8988T (cell line): ENCODE results near the gene CFAP61.
"Not testable (repeated sequence)": the region's sequence is repeated elsewhere in the genome, so short reads cannot be mapped to it uniquely, and the experiment has no call there.

Experiments used
- DNase-seq: peaks from one replicate; pipeline ENCODE4 v3.0.0; 2011

CFAP61 gene

DNA sequence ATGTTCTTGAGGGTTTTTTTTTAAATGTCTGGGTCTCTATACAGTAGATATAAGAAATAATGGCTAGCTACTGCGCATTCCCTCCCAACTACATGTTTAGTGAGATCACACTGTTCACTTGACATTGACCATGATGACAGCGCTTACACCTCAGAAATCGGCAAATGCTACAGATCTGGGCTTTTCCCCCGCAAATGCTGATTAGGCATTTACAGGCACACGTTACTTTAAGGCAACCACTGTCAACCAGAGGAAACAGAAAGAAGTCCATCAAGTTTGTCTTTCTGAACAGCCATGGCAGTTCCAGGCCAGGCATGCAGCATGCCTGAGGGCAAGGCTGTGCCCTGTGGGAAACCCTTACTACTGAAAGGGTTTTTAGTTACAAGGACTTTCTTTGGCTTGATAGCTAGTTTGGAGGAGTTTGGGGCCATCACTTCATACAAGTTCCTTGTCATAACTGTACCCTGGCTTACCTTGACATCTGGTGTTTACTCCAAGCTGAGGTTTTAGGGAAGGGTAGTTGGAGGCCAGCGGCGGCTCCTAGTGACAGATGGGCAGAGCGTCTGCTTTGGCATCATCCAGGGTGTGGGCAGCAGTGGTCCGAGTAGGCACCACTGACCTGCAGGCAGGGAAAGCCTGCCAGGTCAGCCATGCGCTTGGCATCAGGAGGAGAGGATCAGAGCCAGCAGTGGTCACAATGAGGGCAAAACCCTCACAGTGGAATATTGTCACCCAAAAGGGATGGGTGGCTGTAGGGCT is 43.0 kb downstream of the CFAP61 start:
- DNase-seq = no peak

- DNase-seq = no peak
Measured at GRCh38 chr20:20096421-20096820, 44.1 kb downstream of the CFAP61 start.

DNA sequence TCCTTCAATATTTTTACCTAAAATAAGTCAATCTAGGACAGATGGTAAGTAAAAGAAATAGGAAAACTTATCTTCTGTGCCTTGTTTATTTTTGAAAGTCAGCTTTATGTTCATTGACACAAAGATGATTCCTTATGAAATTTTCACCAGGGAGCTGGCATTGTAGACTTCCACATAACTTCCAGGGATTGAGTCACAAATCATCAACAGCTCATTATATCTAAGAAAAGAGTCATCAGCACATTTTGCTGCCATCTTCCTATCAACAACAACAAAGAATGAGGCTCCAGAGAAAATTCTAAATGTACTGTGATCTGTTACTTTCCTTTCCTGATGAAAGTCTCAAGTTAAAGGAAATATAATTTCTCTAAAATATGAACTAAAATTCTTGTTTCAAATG is 48.5 kb downstream of the CFAP61 start:
- no peak for DNase-seq

GRCh38 chr20:20102163-20102562 is 49.8 kb downstream of the CFAP61 start:
- DNase-seq = no peak

GRCh38 chr20:20102716-20103258 is 50.5 kb downstream of the CFAP61 start:
- no peak for DNase-seq

DNA sequence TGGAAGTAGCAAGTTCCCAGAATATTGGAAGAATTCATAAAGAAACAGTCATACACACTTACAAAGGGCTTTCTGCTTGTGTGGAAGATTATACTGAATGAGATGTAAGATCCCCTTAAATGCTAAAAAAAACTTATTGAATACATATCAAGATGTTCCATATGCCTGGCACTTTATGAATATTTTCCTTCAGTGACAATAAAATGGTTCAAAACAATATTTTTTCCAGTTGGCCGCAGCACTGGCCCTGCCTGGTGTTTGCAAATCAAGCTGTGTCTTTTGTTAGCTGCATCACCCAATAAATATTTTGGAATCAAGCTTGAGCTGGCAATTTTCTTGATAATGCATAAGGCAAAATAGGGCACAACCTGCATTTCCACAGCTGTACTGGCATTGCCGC is 51.2 kb downstream of the CFAP61 start:
- no peak for DNase-seq

DNA sequence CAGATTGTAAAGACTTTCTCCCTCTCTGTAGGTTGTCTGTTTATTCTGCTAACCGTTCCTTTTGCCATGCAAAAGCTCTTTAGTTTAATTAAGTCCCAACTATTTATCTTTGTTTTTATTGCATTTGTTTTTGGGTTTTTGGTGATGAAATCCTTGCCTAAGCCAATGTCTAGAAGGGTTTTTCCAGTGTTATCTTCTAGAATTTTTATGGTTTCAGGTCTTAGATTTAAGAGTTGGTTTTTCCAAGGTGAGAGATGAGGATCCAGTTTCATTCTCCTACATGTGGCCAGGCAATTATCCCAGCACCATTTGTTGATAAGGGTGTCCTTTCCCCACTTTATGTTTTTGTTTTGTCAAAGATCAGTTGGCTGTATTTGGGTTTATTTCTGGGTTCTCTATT is 70.9 kb downstream of the CFAP61 start:
- DNase-seq = not testable (repeated sequence)

- no peak for DNase-seq
Measured at GRCh38 chr20:20130399-20130798, 78.1 kb downstream of the CFAP61 start.

DNA sequence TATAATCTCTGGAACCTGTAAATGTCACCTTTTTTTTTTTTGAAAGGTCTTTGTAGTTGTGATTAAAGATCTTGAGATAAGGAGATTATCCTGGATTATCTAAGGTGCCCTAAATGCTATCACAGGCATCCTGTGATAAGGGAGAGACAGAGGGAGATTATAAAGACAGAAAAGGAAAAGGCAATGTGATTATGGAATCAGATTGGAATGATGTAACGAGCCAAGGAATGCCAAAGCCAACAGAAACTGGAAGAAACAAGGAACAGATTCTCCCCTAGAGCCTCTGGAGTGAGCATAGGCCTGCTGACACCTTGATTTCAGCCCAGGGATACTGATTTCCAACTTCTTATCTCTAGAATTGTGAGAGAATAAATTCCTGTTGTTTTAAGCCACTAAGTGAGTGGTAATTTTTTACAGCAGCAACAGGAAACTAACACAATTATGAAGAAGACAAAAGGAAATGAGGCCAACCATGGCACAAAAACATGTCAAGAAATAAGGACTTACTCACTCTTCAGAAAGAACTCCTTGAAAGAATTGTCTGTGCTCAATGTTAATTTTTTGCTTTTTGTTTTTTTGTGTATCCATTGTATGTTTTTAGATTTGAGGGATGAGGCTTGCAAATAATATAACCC is 82.7 kb downstream of the CFAP61 start:
- DNase-seq = no peak

DNA sequence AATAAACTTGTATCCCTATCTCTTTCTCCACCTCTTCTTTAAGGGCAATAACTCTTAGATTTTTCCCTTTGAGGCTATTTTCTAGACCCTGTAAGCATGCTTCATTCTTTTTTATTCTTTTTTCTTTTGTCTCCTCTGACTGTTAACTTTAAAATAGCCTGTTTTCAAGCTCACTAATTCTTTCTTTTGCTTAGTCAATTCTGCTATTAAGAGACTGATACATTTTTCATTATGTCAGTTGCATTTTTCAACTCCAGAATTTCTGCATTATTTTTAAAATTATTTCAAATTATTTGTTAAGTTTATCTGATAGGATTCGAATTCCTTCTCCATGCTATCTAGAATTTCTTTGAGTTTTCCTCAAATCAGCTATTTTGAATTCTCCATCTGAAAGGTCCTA is 84.0 kb downstream of the CFAP61 start:
- no peak for DNase-seq

- DNase-seq = no peak
Measured at GRCh38 chr20:20137851-20138250, 85.5 kb downstream of the CFAP61 start.

- no peak for DNase-seq
Measured at GRCh38 chr20:20138301-20139064, 86.2 kb downstream of the CFAP61 start.

DNA sequence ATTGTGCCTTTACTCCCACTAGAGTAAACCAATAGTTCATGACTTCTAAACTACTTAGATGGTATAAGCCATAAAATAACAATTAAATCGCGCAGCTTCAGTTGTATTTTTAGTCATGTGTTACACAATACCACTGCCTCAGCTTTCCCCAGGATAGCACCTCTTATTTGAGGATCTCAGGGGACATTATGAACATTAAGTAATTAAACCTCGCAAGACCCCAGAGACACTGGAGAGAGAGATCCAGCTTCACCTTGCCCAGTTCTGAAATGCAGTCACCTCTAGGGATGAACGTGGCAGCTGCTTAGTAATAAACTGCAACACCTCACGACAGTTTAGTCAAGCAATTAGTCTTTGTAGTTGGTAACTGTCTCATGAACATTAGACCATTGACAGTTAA is 87.1 kb downstream of the CFAP61 start:
- no peak for DNase-seq

DNA sequence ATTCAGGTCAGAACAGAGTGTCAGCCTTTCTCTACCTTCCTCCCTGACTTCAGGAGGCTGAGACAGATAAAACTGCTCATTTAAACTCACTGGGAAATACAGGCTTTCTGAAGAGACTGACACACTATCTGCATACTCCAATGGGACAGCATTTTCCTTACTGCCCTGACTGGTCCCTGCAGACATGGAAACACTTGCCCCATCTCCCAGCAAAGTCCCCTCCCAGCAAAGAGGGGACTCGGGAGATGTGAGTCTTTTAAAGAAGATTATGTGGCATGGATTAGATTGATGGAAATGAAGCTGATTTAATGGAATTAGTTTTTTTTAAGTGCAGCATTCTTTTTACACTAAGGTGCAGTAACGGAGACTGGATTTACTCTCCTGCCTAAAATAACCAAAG is 90.8 kb downstream of the CFAP61 start:
- DNase-seq = no peak

GRCh38 chr20:20143646-20144045 is 91.3 kb downstream of the CFAP61 start:
- DNase-seq = no peak

- DNase-seq = no peak
Measured at GRCh38 chr20:20148779-20149178, 96.4 kb downstream of the CFAP61 start.

GRCh38 chr20:20150241-20150640 is 97.9 kb downstream of the CFAP61 start:
- DNase-seq = no peak

DNA sequence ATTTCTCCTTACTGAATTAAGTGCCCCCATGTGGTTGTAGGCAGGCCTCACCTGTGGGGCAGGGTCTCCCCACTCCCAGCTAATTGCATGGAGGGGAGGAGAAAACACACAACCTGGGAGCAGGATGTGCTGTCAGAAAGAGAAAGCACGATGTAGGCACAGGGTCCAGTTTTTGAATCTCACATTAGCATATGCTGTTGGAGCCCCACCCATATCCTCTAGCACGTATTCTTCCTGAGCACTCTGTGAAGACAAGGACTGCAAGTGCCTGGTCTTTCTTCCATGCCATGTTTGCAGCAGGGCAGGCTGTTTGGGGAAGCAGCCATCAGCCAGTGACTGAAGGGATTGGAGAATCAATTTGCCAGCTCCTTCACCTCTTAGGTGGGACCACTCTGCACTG is 108.2 kb downstream of the CFAP61 start:
- no peak for DNase-seq

- no peak for DNase-seq
Measured at GRCh38 chr20:20161611-20162010, 109.3 kb downstream of the CFAP61 start.

GRCh38 chr20:20167698-20168097 is 115.4 kb downstream of the CFAP61 start:
- no peak for DNase-seq

- no peak for DNase-seq
Measured at GRCh38 chr20:20173254-20173653, 120.9 kb downstream of the CFAP61 start.

DNA sequence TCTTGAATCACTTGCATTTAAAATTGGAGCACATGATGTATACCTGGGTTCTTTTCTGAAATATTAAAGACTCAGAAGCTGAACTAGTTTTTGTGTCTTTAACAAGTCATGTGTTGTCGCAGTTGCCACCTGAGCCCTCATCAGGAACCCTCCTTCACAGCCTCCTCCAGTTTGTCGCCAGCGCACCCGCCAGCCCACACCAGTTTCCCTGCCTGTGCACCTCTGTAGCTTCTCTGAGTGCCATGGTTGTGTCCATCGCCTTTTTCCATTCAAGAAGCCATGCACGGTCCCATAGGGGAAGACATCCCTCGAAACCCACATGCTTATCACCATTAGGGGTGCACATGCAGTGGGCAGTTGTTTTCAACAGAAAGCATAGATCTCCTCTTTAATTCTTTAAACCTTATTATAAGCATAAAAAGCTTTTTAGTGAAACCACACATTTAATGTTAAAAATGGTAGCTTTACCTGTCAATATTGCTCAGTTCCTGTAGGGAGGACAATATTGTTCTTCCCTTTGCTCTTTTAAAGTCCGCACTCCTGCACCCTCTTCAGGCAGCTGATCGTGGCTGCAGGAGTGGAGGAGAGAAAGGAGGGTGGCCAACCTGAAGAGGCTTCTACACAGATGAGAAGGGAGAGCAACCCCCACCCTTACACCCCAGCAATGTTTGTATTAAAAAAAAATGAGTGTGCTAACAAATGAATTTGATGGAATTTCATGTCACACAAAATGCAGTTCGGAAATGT is 121.9 kb downstream of the CFAP61 start:
- no peak for DNase-seq

DNA sequence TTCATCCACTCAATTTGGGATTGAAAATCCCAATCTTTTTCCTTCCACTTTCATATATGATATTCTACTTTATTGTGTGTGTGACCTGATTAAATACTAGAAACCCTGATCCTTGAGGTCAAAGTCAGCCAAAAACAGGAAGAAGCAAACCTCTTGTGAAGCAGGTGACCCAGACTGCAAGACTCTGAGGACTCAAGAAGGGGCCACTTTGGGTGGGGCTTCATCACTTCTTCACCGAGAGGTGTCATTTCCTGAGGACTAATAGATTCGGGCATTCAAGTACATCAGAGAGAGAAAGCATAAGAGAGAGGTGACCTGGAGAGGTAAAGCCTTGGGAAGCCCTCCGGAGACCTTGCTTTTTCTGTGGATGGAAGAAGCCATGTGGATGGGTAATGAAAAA is 129.0 kb downstream of the CFAP61 start:
- no peak for DNase-seq
